ENCODE data around the gene EHHADH.
A peak's percentile ranks its signal among the peaks of the same experiment; 100 is the strongest.
"Not testable (repeated sequence)": the region's sequence is repeated elsewhere in the genome, so short reads cannot be mapped to it uniquely, and the experiment has no call there.

The EHHADH gene

DNA sequence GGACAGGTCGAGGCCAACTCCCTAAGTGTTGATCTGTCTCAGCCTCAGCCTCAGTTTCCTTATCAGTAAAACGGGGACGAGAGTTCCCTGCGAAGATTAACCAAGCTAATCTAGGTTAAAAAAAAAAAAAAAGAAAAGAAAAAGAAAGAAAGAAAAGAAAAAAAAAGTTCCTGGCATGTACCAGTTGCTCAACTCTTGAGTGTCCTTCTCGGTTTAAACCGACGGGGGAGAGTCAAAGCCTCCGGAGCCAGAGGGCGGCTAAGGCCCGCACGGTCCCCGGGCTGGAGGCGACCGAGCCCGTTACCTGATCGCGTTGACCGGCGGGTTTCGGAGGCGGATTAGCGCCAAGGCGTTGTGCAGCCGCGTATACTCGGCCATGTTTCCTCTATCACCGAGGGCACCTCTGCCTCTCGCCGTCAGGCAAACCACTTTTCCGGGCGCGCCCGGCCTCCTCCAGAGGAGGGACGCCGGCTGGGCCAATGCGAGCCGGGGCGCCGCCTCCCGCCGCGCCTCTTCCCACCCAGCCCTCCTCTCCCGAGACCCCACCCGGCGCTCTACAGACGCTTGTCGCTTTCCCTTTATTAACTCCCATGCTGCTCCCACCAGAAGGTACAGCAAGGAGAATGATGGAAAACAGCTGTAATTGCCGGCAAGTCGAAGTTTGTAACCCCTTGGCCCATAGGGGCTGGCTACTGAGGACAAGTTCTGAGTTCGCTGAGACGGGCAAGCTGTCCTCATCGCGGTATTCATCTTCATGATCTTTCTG, at the start of gene EHHADH:
TSS of gene EHHADH (minus strand) at position 405 of the 766 bp plus-strand sequence. CDS start at position 378, 27 bp downstream.
- no peak for DNase-seq (ENCODE audit: low read depth)

DNA sequence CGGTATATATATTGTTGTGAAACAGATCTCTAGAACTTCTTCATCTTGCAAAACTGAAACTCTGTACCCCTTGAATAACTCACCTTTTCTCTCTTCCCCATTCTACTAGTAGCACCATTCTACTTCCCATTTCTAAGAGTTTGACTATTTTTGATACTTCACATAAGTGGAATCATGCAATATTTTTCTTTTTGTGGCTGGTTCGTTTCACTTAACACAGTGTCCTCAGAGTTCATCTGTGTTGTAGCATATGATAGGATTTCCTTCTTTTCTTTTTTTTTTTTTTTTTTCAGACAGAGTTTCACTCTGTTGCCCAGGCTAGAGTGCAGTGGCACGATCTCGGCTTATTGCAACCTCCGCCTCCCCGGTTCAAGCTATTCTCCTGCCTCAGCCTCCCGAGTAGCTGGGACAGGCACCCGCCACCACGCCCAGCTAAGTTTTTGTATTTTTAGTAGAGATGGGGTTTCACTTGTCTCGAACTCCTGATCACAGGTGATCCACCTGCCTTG, 46.1 kb upstream of the EHHADH start:
- DNase-seq (ENCODE audit: low read depth), result not testable (repeated sequence)

DNA sequence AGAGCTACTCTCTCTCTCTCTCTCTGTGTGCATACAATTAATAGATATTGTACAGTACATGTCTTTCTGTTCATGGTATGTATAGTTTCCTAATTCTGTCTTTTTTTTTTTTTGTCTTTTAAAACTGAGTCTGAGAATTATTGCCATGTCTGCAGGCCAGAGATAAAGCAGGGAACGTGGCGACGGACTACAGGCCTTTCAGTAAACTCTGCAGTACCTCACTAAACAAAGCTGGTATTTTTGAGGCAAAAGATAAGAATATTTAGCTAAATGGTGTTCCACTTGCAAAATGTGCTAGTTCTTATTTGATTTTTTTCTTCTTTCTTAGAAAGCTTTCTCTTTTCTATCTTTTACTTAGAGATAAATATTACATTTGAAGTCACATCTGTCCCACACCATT, 44.0 kb upstream of the EHHADH start:
- DNase-seq (ENCODE audit: low read depth), result no peak

DNA sequence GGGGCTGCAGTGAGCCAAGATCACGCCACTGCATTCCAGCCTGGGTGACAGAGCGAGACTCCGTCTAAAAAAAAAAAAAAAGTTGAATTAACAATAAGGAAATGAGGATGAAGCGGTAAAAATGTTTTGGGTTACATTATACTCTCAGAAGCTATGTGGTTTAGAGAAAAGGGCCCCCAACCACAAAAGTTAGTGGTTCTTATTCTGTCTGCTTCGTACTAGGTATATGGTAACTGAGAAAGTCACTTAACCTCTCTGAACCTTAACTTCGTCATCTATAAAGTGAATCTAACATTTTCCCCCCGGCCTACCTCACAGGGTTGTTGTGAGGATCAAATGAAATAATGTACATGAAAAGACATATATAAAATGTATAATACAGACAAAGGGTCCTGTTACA, 38.4 kb upstream of the EHHADH start:
- DNase-seq (ENCODE audit: low read depth), result no peak

DNA sequence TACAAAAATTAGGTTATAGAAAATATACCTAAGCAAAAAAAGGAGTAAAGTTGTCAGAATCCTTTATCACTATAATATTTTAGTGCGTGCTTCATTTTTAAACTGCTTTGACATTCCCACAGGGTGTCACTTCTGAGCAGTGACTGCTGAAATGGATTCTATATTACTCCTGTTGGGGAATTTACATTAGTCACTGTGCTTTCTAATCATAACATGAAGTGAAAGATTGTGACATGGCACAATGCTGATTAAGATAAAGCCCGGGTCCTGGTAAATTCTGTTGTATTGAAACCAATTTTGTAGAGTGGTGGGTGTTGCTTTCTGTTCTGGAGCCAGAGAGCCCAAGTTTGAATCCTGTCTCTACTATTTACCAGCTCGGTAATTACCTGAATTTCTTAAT, 36.4 kb upstream of the EHHADH start:
- DNase-seq (ENCODE audit: low read depth), result no peak

DNA sequence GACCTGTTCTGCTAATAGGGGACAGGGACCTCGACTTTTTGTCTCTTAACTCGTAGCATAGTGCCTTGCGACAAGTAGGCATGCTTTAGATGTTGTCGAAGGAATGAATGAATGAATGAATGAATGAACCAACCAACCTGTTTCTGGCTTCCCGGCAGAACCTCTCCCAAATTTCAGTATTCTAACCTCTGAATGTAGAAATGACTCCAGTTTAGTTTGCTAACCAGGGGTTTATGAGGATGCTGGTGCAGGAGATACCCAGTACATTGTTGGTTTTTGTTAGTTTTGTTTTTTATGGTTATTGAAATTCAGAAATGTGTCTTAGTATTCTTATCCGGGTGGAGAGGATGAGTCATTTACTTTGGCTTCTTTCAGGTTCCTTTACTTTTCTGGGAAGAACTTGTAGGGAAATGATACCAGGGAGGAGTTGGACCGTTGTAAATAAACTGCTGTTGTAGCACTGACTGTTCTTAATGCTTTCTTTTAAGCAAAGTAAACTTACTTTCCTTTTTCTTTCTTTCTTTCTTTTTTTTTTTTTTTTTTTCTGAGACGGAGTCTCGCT, 29.6 kb upstream of the EHHADH start:
- no peak for DNase-seq (ENCODE audit: low read depth)

DNA sequence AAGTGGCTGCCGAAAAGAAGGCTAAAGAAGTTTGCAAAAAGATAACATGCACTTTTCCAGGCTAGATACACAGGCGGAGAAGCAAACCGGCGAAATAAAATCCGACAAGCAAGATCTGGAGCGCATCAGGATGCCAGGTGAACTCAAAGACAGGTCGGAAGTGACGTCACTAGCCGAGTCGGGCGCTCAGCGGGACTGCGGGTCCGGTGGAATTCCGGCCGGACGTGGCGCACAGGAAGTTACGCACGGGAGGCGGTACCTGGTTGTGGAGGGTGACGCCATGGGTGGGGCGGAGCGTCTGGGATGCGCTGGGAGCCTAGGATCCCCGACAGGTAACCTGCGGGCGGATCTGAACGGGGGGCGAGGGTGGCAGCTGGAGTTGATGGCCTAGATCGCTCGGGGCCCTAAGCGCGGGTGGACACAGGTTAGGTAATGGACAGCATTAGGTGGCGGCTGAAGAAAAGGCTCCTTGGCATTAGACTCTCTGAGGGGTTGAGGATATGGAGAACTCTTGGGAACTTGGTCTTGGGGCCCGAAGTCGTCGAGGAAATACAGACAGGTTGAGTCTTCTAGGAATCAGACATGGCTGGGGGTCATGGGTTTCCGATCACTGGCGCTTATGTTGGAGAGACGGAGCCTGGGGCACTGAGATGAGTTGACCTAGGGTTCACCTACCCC, 29.0 kb upstream of the EHHADH start:
- DNase-seq (ENCODE audit: low read depth), result peak; percentile 84

DNA sequence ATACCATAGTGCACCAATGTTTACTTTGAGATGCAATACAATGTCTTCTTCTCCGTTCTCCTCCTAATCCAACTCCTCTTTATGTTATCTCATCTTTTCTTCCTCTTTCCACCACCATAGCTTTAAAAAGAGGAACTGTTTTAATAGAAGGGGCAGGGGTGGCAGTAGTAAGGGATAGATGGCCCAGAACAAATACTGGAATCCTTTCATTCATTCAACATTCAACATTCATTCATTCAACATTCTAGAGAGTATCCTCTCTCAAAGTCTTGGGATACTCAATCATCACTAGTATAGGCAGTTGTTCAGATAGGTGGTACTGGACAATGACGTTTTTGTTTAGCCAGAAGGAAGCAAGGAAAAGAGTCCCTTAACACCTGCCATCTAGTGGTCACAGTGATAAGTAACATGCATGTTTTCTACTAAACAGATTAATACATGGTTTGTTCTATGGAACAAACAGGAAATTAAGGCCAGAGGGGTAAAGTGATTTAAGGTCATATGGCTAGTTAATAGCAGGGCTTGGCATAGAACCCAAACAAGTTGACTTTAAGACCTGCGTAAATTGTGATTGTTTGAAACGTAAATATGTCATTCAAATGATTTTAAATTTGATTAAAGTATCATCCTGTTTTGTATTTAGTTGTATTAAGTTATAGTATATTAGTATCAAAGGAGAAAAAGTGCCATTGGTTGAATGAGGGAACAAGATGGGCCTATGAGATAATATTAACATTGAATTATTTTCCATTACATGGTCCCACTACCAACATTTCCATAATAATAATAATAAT, 26.9 kb upstream of the EHHADH start:
- DNase-seq (ENCODE audit: low read depth), result no peak

DNA sequence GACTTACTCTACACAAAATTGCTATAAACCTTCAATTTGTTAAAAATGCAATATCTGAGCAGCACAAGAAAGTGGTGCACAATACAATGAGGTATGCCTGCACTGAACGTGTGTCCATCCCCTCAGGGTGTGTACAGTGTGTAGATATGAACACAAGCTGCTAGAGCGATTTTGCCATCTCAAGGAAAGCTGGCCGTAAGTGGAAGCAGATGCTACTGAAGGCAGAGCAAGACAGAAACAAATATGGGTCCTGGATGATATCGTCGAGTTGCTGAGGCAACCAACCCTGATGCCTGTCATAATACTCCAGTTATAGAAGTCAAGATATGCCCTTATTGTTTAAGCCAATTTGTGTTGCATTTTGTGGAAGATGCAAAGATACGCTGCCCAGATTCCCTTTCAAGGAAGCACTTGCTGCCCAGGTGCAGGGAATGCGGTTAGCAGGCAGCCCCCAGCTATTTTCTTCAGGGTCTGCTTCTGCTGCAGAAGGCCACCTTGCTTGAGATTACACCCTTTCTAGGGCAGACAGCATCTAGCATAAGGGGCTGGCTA, 25.8 kb upstream of the EHHADH start:
- DNase-seq (ENCODE audit: low read depth), result no peak

DNA sequence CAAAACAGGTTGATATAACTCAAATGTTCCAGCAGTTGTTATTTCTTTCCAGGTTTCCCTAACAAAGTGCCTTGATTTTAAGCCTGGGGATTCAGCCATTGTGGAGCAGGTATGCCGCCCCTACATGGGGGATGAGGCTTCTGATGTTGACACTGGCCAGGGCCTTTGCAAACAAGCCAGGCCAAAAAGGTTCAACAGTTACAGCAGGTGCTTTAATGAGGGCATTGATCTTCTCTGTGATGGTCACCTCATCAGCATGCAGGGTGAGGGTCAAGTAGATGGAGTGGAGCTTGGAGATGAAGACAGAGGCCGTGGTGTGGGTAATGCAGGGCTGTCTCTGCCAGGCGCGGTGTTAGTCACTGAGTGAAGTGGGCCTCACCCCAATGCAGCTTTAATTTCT, 22.6 kb upstream of the EHHADH start:
- DNase-seq (ENCODE audit: low read depth), result no peak

DNA sequence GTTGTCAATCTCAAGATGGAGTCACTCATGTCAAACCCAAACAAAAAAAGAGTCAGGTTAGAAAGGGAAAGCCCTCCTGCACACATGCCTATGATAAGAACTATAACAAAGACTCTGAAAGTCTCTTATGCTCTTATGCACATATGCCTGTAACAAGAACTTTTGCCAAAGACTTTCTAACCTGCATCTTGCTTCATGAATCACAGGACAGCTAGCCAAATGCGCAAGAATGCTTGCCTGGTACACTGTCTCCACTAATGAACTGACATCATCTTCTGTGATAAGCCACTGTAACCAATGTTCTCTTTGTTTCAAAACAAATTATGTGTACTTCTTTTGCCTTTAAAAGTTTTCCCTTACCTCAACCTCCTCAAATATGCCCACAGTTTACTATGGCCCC, 18.2 kb upstream of the EHHADH start:
- DNase-seq (ENCODE audit: low read depth), result no peak

DNA sequence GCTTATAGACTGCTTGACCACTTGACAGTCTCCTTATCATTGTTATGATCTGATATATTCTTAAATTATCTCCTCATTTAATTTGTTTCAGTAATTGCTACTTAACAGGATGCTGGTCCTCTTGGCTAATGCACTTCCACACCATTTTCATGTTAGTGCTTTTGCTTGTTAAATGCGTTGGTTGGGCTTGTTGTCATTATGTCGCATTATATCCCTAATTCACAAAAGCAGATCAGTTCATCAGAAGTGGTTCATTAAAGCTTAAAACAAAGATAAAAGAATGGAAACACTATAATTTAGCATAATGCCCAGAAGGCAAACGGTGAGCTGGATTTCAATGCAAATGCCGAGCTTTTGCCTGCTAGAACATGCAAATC, 17.1 kb upstream of the EHHADH start:
- DNase-seq (ENCODE audit: low read depth), result no peak

DNA sequence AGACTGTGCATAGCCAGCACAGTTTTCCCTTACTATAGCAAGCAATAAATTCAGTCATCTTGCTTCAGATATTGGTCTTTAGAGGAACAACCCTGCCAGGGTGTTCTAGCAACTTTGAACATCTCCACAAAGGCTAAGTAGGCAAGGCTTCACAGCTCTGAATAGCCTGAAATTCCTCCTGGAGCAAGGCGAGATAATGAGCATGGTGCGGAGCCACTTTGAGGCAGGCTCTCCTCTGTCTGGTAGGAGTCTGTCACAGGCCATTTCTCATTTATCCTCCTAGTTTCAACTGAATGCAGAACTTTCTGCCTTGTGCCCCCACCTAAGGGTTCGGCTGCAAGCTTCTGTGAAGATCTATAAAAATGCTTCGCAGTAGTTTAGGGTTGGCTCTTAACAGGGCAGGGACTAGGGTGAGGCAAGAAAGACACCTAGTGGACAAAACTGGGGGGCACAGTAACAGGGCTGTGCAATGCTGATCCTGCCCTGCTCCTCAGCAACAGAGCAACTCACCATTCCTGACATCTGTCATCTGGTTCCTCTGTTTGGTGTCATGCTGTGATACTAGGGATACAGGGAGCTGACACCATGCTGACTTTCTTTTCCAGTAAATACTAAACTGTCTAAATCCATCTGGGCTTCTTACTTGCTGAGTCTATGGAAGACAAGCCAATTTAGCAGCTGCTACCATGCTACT, 16.6 kb upstream of the EHHADH start:
- DNase-seq (ENCODE audit: low read depth), result no peak

DNA sequence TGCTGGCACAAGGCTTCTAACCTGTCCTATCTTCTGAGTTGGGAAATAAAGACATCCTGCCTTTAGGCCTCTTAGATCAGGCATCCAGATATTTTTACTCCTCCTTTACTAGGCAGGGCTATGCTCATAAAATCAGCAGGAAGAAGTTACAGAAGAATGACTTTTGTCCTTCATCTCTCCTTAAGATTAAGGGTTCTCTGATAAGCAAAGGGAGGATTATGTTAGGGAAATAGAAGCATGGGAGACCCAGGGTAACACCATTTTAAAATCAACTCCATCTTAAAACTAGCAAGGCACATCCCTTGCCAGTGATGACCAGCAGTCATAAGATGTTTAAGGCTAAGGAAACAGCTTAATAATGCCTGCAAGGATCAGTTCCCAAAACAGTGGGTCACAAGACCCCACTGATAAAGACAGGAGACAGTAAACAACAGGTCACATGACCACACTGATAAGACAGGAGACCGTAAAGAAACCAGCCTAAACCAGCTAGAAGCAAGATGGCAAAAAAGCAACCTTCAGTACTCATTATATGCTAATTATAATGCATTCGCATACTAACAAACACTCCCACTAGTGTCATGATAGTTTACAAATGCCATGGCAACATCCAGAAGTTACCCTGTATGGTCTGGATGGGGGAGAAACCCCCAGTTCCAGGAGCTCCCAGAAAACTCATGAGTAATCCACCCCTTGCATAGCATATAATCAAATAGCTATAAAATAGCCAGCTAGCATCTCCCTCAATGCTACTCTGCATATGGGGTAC, 14.5 kb upstream of the EHHADH start:
- DNase-seq (ENCODE audit: low read depth), result no peak

DNA sequence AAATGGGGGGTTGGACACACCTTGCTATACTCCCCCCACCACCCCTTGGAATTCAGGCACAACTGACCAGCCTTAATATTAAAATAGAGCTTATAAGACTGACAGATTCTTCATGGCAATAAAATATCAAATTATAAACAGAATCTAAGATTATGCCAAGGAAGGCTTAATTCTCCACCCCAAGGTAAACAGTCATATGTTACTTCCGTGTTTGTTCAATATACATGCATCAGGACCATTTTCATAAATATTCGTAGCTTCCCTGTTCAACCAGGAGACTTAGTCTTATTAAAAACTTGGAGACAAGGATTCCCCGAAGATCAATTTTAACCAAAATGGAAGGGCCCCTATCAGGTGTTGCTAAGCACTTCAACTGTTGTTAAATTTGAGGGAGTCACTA, 13.3 kb upstream of the EHHADH start:
- DNase-seq (ENCODE audit: low read depth), result no peak

DNA sequence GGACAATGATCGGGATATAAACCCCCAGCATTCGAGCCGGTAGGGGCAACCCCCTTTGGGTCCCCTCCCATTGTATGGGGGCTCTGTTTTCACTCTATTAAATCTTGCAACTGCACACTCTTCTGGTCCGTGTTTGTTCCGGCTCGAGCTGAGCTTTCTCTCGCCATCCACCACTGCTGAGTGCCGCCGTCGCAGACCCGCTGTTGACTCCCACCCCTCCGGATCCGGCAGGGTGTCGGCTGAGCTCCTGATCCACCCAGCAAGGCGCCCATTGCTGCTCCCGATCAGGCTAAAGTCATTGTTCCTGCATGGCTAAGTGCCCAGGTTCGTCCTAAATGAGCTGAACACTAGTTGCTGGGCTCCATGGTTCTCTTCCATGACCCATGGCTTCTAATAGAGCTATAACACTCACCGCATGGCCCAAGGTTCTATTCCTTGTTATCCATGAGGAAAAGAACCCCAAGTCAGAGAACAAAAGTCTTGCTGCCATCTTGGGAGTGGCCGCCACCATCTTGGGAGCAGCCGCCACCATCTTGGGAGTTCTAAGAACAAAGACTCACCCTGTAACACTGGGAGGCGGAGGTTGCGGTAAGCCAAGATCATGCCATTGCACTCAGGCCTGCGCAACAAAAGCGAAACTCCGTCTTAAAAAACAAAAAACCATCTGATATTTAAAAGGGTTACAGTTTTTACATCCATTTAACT, 11.2 kb upstream of the EHHADH start:
- no peak for DNase-seq (ENCODE audit: low read depth)

DNA sequence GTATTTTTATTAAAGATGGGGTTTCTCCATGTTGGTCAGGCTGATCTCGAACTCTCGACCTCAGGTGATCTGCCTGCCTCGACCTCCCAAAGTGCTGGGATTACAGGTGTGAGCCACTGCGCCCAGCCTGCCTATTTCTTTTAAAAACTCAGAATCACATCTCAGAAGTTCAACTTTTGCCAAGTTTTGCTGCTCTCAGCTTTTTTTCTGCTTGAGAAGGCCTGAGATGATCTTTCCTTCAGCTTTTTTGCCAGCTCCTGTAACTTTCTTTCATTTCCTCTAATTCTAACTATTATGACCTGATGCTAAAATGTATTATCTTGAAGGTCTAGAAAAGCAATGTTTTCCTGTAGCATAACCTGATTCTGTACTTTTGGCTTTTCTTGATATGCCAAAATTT, 9.6 kb upstream of the EHHADH start:
- DNase-seq (ENCODE audit: low read depth), result no peak

DNA sequence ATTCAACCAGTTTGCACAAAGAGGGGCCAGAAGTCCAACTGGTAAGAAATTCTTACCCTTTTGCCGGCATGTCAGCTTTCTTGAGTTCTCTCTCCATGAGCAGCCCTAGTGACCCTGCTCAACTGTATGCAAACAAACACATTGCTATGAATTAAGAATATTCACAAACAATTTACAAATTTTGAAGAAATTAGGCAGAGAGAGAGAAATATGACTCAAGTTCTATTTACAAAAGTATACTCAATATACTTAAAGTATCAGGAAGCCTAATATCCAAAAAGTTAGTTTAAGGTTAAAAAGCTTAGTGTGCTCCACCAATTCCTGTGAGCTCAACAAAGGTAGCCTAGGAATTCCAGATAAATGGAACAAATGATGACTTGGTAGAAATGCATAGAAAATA, 3.5 kb upstream of the EHHADH start:
- no peak for DNase-seq (ENCODE audit: low read depth)

DNA sequence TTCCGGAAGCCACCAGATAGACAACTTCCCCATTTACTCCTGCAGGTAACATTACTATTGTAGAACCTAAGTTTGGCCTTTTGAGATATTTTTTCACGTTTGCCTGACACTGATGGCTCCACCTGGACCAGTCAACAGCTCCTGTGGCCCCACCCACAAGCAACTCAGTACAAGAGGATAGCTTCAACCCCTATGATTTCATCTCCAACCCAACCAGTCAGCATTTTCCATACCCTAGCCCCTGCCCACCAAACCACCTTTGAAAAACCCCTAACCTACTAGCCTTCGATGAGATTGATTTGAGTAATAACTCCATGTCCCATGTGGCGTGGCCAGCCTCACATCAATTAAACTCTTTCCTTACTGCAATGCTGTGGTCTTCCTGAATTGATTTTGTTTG, 950 bp upstream of the EHHADH start:
- DNase-seq (ENCODE audit: low read depth), result no peak

DNA sequence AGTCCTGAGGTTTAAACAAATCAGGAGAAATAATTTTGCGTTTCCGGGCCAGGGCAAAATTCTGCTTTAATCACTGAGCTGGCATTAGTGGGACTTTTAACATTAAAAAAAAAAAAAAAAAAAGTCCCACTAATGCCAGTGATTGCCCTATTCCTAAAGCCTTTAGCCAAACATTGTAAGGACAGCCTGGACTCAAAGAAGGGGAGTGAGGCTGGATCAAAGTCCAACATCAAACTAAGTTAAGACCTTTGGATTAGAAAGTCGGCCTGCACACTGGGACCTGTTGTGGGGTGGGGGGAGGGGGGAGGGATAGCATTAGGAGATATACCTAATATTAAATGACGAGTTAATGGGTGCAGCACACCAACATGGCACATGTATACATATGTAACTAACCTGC, 716 bp downstream of the EHHADH start:
- DNase-seq (ENCODE audit: low read depth), result not testable (repeated sequence)
